Right lobe of liver (tissue), 4 donors: Measurements from ENCODE around the gene ACVR1.

ENCODE experiments used
- POLR2A ChIP-seq: fragments of 450-650 bp; IDR thresholded peaks from one replicate; pipeline ENCODE4 v1.6.1; 2017; ENCODE audit warnings: antibody characterized with exemption, mild to moderate bottlenecking
- TF ChIP-seq, protein P1 (sequence below), 4 donors: fragments of 200-600 bp in 3 of 4; fragments of 450-650 bp in 1 of 4; IDR thresholded peaks; one replicate each; pipeline versions ENCODE4 v1.5.1 to v1.8.0; 2016 to 2022; ENCODE audit warnings: antibody characterized with exemption in 4 of 4, mild to moderate bottlenecking in 2 of 4
- donor health status: DM: no; HTN: no; CAD: no.
- donor health status: DM: no; HTN: no; CAD: no.
- donor health status: DM: no; HTN: yes; CAD: no.

- TF ChIP-seq, protein P1, sequence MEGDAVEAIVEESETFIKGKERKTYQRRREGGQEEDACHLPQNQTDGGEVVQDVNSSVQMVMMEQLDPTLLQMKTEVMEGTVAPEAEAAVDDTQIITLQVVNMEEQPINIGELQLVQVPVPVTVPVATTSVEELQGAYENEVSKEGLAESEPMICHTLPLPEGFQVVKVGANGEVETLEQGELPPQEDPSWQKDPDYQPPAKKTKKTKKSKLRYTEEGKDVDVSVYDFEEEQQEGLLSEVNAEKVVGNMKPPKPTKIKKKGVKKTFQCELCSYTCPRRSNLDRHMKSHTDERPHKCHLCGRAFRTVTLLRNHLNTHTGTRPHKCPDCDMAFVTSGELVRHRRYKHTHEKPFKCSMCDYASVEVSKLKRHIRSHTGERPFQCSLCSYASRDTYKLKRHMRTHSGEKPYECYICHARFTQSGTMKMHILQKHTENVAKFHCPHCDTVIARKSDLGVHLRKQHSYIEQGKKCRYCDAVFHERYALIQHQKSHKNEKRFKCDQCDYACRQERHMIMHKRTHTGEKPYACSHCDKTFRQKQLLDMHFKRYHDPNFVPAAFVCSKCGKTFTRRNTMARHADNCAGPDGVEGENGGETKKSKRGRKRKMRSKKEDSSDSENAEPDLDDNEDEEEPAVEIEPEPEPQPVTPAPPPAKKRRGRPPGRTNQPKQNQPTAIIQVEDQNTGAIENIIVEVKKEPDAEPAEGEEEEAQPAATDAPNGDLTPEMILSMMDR (IDR thresholded peaks at IDR 0.05) = no peak
- no peak for TF ChIP-seq POLR2A
These were observed 18.2 kb downstream of the ACVR1 start for GRCh38 chr2:157857881-157858280.
